GM03348 (cell line): ENCODE data around the gene PCNP.
"Not testable (repeated sequence)": the region's sequence is repeated elsewhere in the genome, so short reads cannot be mapped to it uniquely, and the experiment has no call there.

Experiments
- DNase-seq: peaks from one replicate; pipeline ENCODE4 v3.0.0; 2012; ENCODE audit warnings: low spot score

The PCNP gene

GRCh38 chr3:101567528-101568317 lies 6.3 kb upstream of the PCNP start:
- DNase-seq: no peak

GRCh38 chr3:101571028-101571895 lies 2.7 kb upstream of the PCNP start:
- no peak for DNase-seq

GRCh38 chr3:101574388-101575112 lies 570 bp downstream of the PCNP start:
- peak; percentile 44 for DNase-seq

- DNase-seq: no peak
These were observed 3.3 kb downstream of the PCNP start for GRCh38 chr3:101577286-101577685.

GRCh38 chr3:101588616-101589015 lies 14.6 kb downstream of the PCNP start:
- DNase-seq: no peak

- DNase-seq: no peak
These were observed 17.1 kb downstream of the PCNP start for GRCh38 chr3:101591071-101591470.

- DNase-seq: no peak
These were observed 28.8 kb downstream of the PCNP start for GRCh38 chr3:101602731-101603130.

- DNase-seq: no peak
These were observed 29.2 kb downstream of the PCNP start for GRCh38 chr3:101603184-101603583.

GRCh38 chr3:101605398-101605797 lies 31.4 kb downstream of the PCNP start:
- DNase-seq: not testable (repeated sequence)

- no peak for DNase-seq
These were observed 37.0 kb downstream of the PCNP start for GRCh38 chr3:101611023-101611422.

- DNase-seq: not testable (repeated sequence)
These were observed 39.0 kb downstream of the PCNP start for GRCh38 chr3:101613014-101613413.

GRCh38 chr3:101615525-101615924 lies 41.5 kb downstream of the PCNP start:
- DNase-seq: no peak

- DNase-seq: no peak
These were observed 43.5 kb downstream of the PCNP start for GRCh38 chr3:101617478-101617877.

- DNase-seq: no peak
These were observed 44.7 kb downstream of the PCNP start for GRCh38 chr3:101618726-101619125.

GRCh38 chr3:101619734-101620133 lies 45.8 kb downstream of the PCNP start:
- no peak for DNase-seq

- DNase-seq: no peak
These were observed 49.7 kb downstream of the PCNP start for GRCh38 chr3:101623656-101624055.

GRCh38 chr3:101624857-101625256 lies 50.9 kb downstream of the PCNP start:
- no peak for DNase-seq

GRCh38 chr3:101625879-101626278 lies 51.9 kb downstream of the PCNP start:
- DNase-seq: no peak

GRCh38 chr3:101629219-101629618 lies 55.2 kb downstream of the PCNP start:
- DNase-seq: no peak

- no peak for DNase-seq
These were observed 57.3 kb downstream of the PCNP start for GRCh38 chr3:101631098-101631796.

- DNase-seq: not testable (repeated sequence)
These were observed 58.0 kb downstream of the PCNP start for GRCh38 chr3:101631959-101632358.

GRCh38 chr3:101632586-101632985 lies 58.6 kb downstream of the PCNP start:
- no peak for DNase-seq
